Measurements from ENCODE around the gene PRM1.

PRM1 gene

DNA sequence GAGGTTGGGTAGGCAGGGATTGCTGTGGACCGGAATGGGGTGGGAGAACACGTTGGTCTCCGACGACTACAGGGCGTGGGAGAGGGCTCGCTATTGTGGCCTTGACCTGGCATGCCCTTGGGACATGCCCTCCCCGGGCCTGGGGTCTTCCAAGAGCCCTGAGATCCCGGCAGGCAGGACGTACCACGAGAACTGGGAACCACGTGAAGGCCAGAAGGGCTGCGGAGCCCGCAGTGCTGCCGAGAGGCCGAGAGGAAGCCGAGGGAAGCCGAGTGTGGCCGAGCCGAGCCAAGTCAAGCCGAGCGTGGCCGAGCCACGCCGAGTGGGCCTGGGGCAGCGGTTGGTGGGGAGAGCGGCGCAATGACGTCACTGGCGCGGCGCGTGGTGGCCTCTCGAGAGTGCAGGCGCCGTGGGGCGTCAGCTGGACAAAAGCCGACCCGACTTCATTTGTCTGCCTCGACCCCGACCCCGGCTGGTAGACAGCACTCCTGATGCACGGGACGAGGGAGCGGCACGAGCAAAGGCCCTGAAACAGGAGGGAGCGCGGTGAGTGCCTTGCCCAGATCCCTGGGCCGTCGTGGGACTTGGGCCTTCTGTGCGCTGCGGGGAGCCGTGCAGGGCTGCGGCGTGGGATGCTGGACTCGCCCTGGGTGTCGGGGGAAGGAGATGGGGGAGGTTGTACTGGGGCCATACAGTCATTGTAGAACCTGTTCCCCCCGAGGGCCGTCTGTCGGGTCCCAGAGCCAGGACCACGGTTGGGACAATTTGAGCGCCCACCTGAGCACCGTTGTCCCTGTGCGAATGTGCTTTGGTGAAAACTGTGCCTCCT lies 31.7 kb downstream of the PRM1 start:
- no peak for DNase-seq (ENCODE audit: extremely low spot score)
- TF ChIP-seq ELF4 (IDR thresholded peaks at IDR 0.05) = no peak
- POLR2A ChIA-PET = no interaction called here
- CTCF ChIA-PET = no interaction called here

DNA sequence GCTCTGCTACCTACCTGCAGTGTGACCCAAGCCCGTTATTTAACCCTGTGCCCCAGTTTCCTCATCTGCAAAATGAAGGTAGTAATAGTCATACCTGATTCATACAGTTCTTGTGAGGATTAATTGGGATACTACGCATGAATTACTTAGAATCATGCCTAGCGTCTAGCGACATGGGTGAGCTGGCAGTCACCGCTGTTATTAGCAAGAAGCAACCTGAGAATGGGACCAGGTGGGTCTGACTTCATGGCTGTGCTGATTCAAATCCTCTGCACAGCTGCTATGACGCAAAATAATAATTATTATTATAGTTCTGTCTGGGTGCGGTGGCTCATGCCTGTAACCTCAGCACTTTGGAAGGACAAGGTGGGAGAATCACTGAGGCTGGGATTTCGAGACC lies 33.0 kb downstream of the PRM1 start:
- CTCF ChIA-PET = interaction anchor here (0.6 kb wide), 2 partner anchors 60 to 115 kb away, joined by 3 to 4 read pairs; no protein-coding TSS in a partner anchor
- no peak for DNase-seq (ENCODE audit: extremely low spot score)
- no peak for TF ChIP-seq SP1 (IDR thresholded peaks at IDR 0.05)
- no peak for TF ChIP-seq ARNT (IDR thresholded peaks at IDR 0.05)
- no peak for TF ChIP-seq NFRKB (IDR thresholded peaks at IDR 0.05)
- POLR2A ChIA-PET = interaction anchor here (0.6 to 3.8 kb wide), 2 partner anchors 8 to 135 kb away, joined by 3 to 11 read pairs; partner anchors contain the start of gene SOCS1

DNA sequence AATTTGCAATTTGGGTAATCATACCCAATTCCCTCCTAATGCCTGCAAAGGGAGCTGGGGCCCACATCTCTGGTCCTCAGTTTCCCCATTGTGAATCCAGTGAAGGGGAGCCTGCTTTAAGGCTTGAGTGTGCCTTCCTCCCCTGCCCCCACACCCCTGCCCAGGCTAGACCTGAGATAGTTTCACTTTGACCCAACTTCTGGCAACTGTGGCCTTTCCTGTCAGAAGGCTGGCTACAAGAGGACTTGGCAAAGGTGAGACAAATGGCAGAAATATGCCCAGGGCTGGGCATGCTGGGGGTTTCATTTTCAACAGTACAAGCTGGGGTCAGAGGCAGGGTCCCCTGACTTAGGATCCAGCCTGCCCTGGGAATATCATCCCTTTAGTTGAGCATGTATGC lies 35.1 kb downstream of the PRM1 start:
- no peak for DNase-seq (ENCODE audit: extremely low spot score)
- TF ChIP-seq L3MBTL2 (conservative IDR thresholded peaks at IDR 0.05) = no peak
- TF ChIP-seq LEF1 (IDR thresholded peaks at IDR 0.05; ENCODE audit: borderline replicate concordance) = no peak
- TF ChIP-seq BHLHE40 (IDR thresholded peaks at IDR 0.05; ENCODE audit: borderline replicate concordance) = no peak
- TF ChIP-seq NFRKB (IDR thresholded peaks at IDR 0.05) = no peak
- no peak for TF ChIP-seq ELF4 (IDR thresholded peaks at IDR 0.05)
- no peak for TF ChIP-seq TARDBP (IDR thresholded peaks at IDR 0.05)
- TF ChIP-seq FOXA1 (IDR thresholded peaks at IDR 0.05) = no peak
- TF ChIP-seq FOXM1 (IDR thresholded peaks at IDR 0.05; ENCODE audit: borderline replicate concordance) = no peak
- no peak for TF ChIP-seq CTBP1 (IDR thresholded peaks at IDR 0.05; ENCODE audit: borderline replicate concordance)
- ChIA-PET CTCF (interaction anchor here (1.4 kb wide), 1 partner anchor 10 kb away, joined by 6 read pairs; the partner anchor contains the start of gene SOCS1), POLR2A (interaction anchor here (3.8 kb wide), 1 partner anchor 10 kb away, joined by 11 read pairs; the partner anchor contains the start of gene SOCS1)

DNA sequence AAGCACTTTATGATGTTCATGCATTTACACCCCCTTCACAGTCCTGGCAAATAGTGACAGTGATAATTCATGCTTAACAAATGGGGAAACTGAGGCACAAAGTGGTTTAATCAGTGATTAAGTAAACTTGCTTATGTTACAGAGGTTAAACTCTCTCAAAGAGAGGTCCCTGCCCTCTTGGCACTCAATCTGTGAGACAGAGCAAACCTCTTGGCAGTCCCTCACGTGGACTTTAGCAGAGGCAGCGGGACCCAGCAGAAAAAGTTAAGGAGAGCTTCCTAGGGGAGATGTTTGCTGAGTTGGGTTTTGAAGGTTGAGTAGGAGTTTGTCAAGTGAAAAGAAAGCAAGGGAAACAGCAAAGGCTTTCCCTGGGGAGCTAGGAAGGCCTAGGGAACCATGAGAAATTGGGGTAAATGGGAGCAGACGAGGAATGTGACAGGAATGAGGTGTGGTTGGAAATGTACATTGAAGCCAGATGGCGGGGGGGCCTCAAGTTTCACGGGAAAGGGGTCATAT lies 35.9 kb downstream of the PRM1 start:
- POLR2A ChIA-PET = interaction anchor here (3.8 kb wide), 1 partner anchor 11 kb away, joined by 11 read pairs; the partner anchor contains the start of gene SOCS1
- TF ChIP-seq CTBP1 (IDR thresholded peaks at IDR 0.05; ENCODE audit: borderline replicate concordance) (no peak), SP1 (IDR thresholded peaks at IDR 0.05) (no peak), NFRKB (IDR thresholded peaks at IDR 0.05) (no peak), L3MBTL2 (conservative IDR thresholded peaks at IDR 0.05) (no peak), FOXK2 (IDR thresholded peaks at IDR 0.05) (no peak), TARDBP (IDR thresholded peaks at IDR 0.05) (no peak), ARNT (IDR thresholded peaks at IDR 0.05) (no peak), BHLHE40 (IDR thresholded peaks at IDR 0.05; ENCODE audit: borderline replicate concordance) (no peak)
- CTCF ChIA-PET = interaction anchor here (0.6 to 1.4 kb wide), 2 partner anchors 10 to 84 kb away, joined by 3 to 6 read pairs; partner anchors contain the start of gene SOCS1
- no peak for DNase-seq (ENCODE audit: extremely low spot score)

DNA sequence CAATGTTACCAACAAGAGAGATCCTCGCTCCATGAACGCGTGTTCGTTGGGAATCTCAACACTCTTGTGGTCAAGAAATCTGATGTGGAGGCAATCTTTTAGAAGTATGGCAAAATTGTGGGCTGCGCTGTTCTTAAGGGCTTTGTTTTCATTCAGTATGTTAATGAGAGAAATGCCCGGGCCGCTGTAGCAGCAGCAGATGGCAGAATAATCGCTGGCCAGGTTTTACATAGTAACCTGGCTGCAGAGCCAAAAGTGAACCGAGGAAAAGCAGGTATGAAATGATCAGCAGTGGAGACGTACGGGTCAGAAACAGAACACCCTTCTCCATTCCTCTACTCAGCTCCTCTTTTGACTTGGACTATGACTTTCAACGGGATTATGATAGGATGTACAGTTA lies 38.5 kb downstream of the PRM1 start:
- DNase-seq (ENCODE audit: extremely low spot score) = no peak
- ChIA-PET CTCF (no interaction called here), POLR2A (no interaction called here)
- TF ChIP-seq HDGF (IDR thresholded peaks at IDR 0.05; ENCODE audit: borderline replicate concordance) (no peak), LEF1 (IDR thresholded peaks at IDR 0.05; ENCODE audit: borderline replicate concordance) (no peak), ELF4 (IDR thresholded peaks at IDR 0.05) (no peak), ARNT (IDR thresholded peaks at IDR 0.05) (no peak), NFRKB (IDR thresholded peaks at IDR 0.05) (no peak)
- TF ChIP-seq, protein P1, sequence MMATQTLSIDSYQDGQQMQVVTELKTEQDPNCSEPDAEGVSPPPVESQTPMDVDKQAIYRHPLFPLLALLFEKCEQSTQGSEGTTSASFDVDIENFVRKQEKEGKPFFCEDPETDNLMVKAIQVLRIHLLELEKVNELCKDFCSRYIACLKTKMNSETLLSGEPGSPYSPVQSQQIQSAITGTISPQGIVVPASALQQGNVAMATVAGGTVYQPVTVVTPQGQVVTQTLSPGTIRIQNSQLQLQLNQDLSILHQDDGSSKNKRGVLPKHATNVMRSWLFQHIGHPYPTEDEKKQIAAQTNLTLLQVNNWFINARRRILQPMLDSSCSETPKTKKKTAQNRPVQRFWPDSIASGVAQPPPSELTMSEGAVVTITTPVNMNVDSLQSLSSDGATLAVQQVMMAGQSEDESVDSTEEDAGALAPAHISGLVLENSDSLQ (IDR thresholded peaks at IDR 0.05) = no peak

DNA sequence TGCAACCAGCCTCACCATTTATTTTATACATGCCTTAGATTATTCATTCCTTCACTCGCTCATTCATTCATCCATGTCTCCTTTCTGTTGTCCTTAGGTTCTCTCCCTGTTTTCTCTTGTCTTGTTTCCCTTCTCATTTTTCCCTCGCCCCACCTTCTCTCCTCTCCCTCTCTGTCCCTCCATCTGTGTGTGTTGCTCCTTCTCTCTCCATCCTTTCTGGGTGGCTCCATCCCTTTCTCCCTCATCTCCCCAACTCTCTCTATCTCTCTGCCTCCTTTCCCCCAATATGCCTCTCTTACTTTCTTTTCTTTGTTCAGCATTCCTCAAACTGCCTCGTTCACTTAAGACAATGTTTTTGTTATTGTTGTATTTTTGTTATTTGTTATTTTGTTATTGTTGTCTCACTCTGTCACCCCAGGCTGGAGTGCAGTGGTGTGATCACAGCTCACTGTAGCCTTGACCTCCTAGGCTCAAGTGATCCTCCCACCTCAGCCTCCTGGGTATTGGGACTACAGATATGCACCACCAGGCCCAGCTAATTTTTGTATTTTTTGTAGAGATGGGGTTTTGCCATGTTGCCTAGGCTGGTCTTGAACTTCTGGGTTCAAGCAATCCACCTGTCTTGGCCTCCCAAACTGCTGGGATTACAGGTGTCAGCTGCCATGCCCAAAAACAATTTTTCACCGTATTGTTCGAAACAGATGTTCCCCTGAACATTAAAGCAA lies 39.5 kb downstream of the PRM1 start:
- TF ChIP-seq FOXK2 (IDR thresholded peaks at IDR 0.05) (no peak), NFRKB (IDR thresholded peaks at IDR 0.05) (no peak), SP1 (IDR thresholded peaks at IDR 0.05) (no peak), BHLHE40 (IDR thresholded peaks at IDR 0.05; ENCODE audit: borderline replicate concordance) (no peak), L3MBTL2 (conservative IDR thresholded peaks at IDR 0.05) (no peak), HDGF (IDR thresholded peaks at IDR 0.05; ENCODE audit: borderline replicate concordance) (no peak), LEF1 (IDR thresholded peaks at IDR 0.05; ENCODE audit: borderline replicate concordance) (no peak), SUZ12 (IDR thresholded peaks at IDR 0.05) (no peak), FOXA1 (IDR thresholded peaks at IDR 0.05) (no peak), CTBP1 (IDR thresholded peaks at IDR 0.05; ENCODE audit: borderline replicate concordance) (no peak), ELF4 (IDR thresholded peaks at IDR 0.05) (no peak), ARNT (IDR thresholded peaks at IDR 0.05) (no peak), TARDBP (IDR thresholded peaks at IDR 0.05) (no peak), FOXM1 (IDR thresholded peaks at IDR 0.05; ENCODE audit: borderline replicate concordance) (no peak), ZNF384 (IDR thresholded peaks at IDR 0.05) (no peak)
- TF ChIP-seq, protein P1 (IDR thresholded peaks at IDR 0.05) = no peak
- ChIA-PET CTCF (no interaction called here), POLR2A (no interaction called here)
- no peak for DNase-seq (ENCODE audit: extremely low spot score)
